Neural crest cell (in vitro differentiated cells): ENCODE measurements around the gene C19orf44. TPM values are rescaled to one million over a fixed set of nuclear protein-coding genes. Genes with fewer than 3 reads are reported as not detected.

Experiments used
- DNase-seq: peaks from one replicate; pipeline ENCODE4 v3.0.0; 2021; ENCODE audit warnings: low read depth, mixed read lengths, low spot score
- H3K27ac Mint-ChIP-seq: one replicate; pipeline ENCODE4 v1.8.0; 2021; ENCODE audit warnings: mild to moderate bottlenecking, mixed read lengths; ENCODE audit not compliant: unreplicated experiment
- H3K27me3 Mint-ChIP-seq: 2 replicates; pipeline ENCODE4 v1.8.0; 2021; ENCODE audit warnings: low read depth, mild to moderate bottlenecking, mixed read lengths
- H3K36me3 Mint-ChIP-seq: 2 replicates; pipeline ENCODE4 v1.8.0; 2021; ENCODE audit warnings: low read depth, mild to moderate bottlenecking, mixed read lengths
- H3K4me1 Mint-ChIP-seq: 2 replicates; pipeline ENCODE4 v1.8.0; 2021; ENCODE audit warnings: mixed read lengths
- H3K4me3 Mint-ChIP-seq: one replicate; pipeline ENCODE4 v1.8.0; 2021; ENCODE audit warnings: mild to moderate bottlenecking, mixed read lengths
- H3K9me3 Mint-ChIP-seq: 2 replicates; pipeline ENCODE4 v1.8.0; 2021; ENCODE audit warnings: mixed read lengths
- total RNA-seq: library from RNA; stranded (reverse); gene quantifications from 2 replicates; pipeline ENCODE4 v1.2.1, GENCODE V29; 2021
- TF ChIP-seq, protein P1 (sequence below): fragments of 200-600 bp; sonication (generic); conservative IDR thresholded peaks from 2 replicates; pipeline ENCODE4 v1.5.0; 2021; ENCODE audit warnings: antibody characterized with exemption, mild to moderate bottlenecking

The C19orf44 gene
- total RNA-seq, 1 donor from 2014 or later: 9.6 TPM

DNA sequence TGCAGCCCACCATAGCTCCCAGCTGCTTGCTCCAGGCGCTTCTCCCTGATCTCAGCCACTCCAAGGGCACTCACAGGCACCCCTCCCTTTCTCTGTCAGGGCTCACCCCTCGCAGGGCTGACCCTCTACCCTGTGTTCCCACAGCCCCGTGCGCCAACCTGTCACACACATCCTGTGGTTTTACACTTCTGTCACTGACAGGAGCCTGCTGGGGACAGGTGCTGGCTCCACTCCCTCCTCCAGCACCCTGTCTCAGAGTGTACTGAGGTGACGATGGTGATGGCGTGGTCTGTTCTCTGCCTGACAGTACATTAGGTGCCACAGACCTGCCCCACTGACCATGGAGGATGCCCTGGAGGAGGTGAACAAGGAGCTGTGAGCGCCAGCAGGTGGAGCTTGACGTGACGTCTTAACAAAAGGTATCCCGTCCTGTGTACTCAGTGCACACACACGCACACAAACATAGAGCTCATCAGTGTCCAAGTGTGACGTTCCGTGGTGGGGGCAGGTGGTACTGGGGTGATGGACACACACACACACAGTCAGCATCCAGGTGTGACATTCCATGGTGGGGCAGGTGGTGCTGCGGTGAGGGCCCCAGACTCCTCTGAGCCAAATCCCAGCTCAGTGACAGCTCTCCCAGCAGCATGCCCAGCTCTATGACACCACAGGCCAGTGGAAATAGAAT, 20.9 kb downstream of the C19orf44 start:
- TF ChIP-seq, protein P1, sequence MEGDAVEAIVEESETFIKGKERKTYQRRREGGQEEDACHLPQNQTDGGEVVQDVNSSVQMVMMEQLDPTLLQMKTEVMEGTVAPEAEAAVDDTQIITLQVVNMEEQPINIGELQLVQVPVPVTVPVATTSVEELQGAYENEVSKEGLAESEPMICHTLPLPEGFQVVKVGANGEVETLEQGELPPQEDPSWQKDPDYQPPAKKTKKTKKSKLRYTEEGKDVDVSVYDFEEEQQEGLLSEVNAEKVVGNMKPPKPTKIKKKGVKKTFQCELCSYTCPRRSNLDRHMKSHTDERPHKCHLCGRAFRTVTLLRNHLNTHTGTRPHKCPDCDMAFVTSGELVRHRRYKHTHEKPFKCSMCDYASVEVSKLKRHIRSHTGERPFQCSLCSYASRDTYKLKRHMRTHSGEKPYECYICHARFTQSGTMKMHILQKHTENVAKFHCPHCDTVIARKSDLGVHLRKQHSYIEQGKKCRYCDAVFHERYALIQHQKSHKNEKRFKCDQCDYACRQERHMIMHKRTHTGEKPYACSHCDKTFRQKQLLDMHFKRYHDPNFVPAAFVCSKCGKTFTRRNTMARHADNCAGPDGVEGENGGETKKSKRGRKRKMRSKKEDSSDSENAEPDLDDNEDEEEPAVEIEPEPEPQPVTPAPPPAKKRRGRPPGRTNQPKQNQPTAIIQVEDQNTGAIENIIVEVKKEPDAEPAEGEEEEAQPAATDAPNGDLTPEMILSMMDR: no peak
- Mint-ChIP-seq H3K4me3 (no peak overlapping the region), H3K36me3 (peaks cover 8% of the 10 kb centered on the region), H3K9me3 (no peaks in the 10 kb centered on the region), H3K27me3 (no peaks in the 10 kb centered on the region), H3K4me1 (no peaks in the 10 kb centered on the region), H3K27ac (no peak overlapping the region)
- no peak for DNase-seq

DNA sequence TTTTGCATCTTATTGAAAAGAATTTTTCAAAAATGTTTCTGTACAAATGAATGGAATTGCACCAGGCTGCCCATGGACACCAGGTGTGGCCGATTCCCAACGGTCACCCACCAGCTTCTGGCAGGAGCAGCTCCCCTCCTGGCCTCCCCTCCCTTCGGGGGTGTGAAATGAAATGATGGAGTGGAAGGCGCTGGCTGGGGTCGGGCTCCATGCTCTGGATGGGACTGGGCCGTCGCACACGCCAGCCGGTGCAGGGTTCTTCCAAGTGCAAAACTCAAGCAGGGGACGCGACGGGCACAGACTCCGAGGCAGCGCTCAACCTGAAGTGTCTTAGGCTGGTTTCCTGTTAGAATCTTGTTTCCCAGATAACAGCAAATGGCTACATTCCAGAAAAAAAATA, 21.9 kb downstream of the C19orf44 start:
- TF ChIP-seq, protein P1: no peak
- Mint-ChIP-seq H3K27ac (no peak overlapping the region), H3K36me3 (peaks cover 8% of the 10 kb centered on the region), H3K27me3 (no peaks in the 10 kb centered on the region), H3K4me3 (peak overlapping the region; percentile 44), H3K4me1 (no peaks in the 10 kb centered on the region), H3K9me3 (no peaks in the 10 kb centered on the region)
- DNase-seq: no peak

DNA sequence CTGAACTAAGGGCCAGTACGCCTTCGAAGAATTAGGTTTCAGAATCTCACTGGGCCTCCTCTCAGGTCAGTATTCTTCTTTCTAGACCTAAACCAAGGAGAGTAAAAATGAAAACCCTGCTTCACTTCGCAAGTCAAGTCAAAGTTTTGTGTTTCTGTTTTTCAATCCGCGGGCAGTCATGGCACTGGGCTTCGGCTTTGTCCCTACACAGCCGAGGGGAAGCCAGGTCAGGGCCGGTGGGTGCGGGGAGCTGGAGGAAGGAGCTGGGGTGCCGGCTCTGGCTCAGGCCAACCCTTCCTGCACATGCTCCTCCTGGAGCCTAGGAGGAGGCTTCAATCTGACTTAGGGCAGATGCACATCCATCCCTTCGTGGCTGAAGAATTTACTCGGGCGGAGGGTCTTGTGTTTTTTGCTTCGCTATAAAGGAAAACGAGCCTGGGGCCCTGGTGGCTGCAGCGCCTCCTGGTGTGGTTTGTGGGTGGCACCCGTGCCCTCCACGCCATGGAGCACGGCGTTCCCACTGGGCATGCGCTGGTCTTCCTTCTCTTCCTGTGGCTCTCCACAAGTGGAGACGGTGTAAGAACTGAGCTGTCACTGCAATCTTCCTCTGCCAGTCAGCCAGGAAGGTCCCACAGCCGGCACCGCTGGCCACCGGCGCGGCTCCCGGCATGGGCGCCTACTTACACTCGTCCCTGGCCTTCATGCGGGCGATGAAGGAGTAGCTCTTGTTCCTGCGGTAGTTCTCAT, 22.5 kb downstream of the C19orf44 start:
- Mint-ChIP-seq H3K36me3 (peaks cover 10% of the 10 kb centered on the region), H3K4me1 (no peaks in the 10 kb centered on the region), H3K4me3 (peak overlapping the region; percentile 44), H3K27me3 (no peaks in the 10 kb centered on the region), H3K27ac (no peak overlapping the region), H3K9me3 (no peaks in the 10 kb centered on the region)
- TF ChIP-seq, protein P1: peak; percentile 19
- no peak for DNase-seq

DNA sequence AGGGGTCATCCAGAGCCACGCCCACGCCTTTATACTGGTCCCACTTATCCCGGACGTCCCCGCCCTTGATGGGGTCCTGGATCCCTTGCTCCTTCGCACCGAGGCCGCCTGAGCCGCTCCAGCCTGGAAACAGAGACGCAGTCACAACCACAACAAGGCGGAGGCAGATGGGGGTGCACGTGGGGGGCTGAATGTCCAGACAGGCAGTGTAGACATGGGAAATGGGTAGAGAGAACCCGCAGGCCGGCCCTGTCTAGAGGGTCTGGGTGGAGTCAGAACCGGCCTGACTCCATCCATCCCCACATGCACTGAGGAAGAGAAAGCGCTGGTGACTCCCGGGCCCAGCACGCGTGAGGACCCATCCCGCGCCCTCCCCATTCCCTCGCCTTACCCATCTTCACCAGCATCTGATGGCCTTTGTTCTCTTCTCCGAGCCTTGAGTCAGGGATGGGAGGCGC, 23.1 kb downstream of the C19orf44 start:
- Mint-ChIP-seq H3K9me3 (no peaks in the 10 kb centered on the region), H3K4me3 (no peak overlapping the region), H3K27ac (no peak overlapping the region), H3K27me3 (no peaks in the 10 kb centered on the region), H3K4me1 (no peaks in the 10 kb centered on the region), H3K36me3 (peaks cover 16% of the 10 kb centered on the region)
- DNase-seq: no peak
- TF ChIP-seq, protein P1: no peak

DNA sequence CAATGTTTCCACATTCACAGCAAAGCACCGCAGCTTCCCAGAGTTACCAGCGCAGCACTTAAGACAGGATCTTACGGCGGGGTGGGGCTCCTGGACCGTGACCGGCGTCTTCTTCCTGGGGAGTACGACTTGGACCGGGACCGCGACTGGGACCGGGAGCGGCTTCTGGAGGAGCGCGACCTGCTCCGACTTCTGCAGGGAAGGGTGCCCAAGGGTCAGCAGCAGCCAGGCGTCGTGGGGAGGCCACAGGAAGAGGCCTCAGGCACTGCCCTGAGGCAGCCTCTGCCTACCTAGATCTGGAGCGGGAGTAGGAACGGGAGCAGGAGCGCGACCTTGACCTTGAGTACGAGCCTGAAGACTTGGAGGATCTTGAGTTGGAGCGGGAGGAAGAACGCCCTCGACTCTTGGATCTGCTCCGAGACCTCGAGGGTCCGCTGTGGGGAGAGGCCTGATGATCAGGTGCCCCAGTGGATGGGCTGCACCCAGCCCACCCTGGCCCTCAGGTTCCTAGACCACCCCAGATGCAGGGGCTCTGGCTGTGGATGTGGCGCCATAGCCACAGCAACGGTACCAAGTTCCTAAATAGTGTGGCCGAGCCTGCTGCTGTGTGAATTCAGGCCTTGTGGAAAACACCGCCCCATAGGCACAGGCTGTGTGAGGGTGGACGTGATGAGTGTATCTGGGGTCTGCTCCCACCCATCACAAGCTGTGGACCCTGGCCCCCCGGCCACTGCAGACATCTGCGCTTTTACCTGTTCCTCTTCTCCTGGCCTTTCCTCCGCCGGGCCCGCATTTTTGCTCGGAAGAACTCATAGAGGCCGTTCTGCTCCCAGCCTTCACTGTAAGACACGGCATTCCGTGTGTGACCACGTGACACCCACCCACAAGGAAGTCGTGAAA, 24.1 kb downstream of the C19orf44 start:
- TF ChIP-seq, protein P1: no peak
- DNase-seq: no peak
- Mint-ChIP-seq H3K27me3 (no peaks in the 10 kb centered on the region), H3K36me3 (peaks cover 16% of the 10 kb centered on the region), H3K27ac (peak overlapping the region; percentile 50), H3K9me3 (no peaks in the 10 kb centered on the region), H3K4me3 (no peak overlapping the region), H3K4me1 (no peaks in the 10 kb centered on the region)
